ENCODE data around the gene NMNAT3. TPM values are rescaled to one million over a fixed set of nuclear protein-coding genes. Genes with fewer than 3 reads are reported as not detected.
A peak's percentile ranks its signal among the peaks of the same experiment; 100 is the strongest.
"Not testable (repeated sequence)": the region's sequence is repeated elsewhere in the genome, so short reads cannot be mapped to it uniquely, and the experiment has no call there.

Gene NMNAT3
- polyA plus RNA-seq, 1 donor (not counting 4 experiments of a cell fraction or from before 2014, with no cell fraction given): 1.6 TPM

DNA sequence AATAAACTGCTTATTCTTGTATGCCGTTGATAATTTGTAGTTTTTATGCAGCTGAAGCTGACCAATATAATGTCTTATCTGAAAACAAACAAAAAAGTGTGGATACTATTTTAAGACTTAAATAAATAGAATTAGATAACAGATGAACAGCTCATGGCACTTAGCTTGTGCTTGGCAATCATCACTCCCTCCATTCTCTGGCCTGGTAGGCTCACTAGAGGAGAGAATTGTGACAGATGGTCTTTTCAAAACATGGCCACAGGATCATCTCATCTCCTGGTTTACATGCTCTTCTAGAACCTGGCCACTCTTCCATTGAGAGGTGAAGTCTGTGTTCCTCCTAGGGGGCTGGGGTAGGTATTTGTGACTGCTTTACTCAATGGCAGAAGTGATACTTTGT lies 79.8 kb downstream of the NMNAT3 start:
- Histone ChIP-seq H3K79me2 (ENCODE audit: control insufficient read depth, insufficient read depth, low read length) (no peaks in the 10 kb centered on the region), H3K4me3 (ENCODE audit: control insufficient read depth in 2 of 3, extremely low read depth in 1 of 3, insufficient read depth in 2 of 3, low read depth in 1 of 3, low read length in 3 of 3) (no peak overlapping the region), H4K20me1 (ENCODE audit: control insufficient read depth, extremely low read depth, insufficient read depth, low read length) (no peaks in the 10 kb centered on the region), H3K4me1 (ENCODE audit: control insufficient read depth, extremely low read depth, insufficient read depth, low read length) (peaks cover 21% of the 10 kb centered on the region), H3K9ac (ENCODE audit: control insufficient read depth, extremely low read depth, insufficient read depth, low read length) (no peak overlapping the region), H3K9me1 (ENCODE audit: control insufficient read depth, extremely low read depth, insufficient read depth, low read length) (no peaks in the 10 kb centered on the region), H3K36me3 (ENCODE audit: control insufficient read depth in 2 of 2, extremely low read depth in 1 of 2, insufficient read depth in 2 of 2, low read length in 2 of 2) (no peaks in the 10 kb centered on the region), H3K27ac (ENCODE audit: control insufficient read depth, insufficient read depth, low read length) (no peak overlapping the region), H3K27me3 (ENCODE audit: control insufficient read depth, extremely low read depth, insufficient read depth, low read length) (no peaks in the 10 kb centered on the region), H3K9me3 (ENCODE audit: control insufficient read depth, low read depth, low read length) (no peaks in the 10 kb centered on the region), H2AFZ (ENCODE audit: control insufficient read depth, low read length) (no peak overlapping the region), H3K4me2 (ENCODE audit: control insufficient read depth, extremely low read depth, insufficient read depth, low read depth, low read length) (no peak overlapping the region)
- dilution Hi-C loops (cut with MboI; ENCODE audit: extremely low pct_ligation_motif_present, low sequenced_read_pairs): no loop called here
- FAIRE-seq (no peak), DNase-seq (ENCODE audit: low read depth, low spot score) (no peak)
- TF ChIP-seq, protein P1, sequence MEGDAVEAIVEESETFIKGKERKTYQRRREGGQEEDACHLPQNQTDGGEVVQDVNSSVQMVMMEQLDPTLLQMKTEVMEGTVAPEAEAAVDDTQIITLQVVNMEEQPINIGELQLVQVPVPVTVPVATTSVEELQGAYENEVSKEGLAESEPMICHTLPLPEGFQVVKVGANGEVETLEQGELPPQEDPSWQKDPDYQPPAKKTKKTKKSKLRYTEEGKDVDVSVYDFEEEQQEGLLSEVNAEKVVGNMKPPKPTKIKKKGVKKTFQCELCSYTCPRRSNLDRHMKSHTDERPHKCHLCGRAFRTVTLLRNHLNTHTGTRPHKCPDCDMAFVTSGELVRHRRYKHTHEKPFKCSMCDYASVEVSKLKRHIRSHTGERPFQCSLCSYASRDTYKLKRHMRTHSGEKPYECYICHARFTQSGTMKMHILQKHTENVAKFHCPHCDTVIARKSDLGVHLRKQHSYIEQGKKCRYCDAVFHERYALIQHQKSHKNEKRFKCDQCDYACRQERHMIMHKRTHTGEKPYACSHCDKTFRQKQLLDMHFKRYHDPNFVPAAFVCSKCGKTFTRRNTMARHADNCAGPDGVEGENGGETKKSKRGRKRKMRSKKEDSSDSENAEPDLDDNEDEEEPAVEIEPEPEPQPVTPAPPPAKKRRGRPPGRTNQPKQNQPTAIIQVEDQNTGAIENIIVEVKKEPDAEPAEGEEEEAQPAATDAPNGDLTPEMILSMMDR (optimal IDR thresholded peaks at IDR 0.05 in 1 of 3, IDR thresholded peaks at IDR 0.05 in 1 of 3, conservative IDR thresholded peaks at IDR 0.05 in 1 of 3; ENCODE audit: extremely low read depth in 1 of 3, insufficient read depth in 2 of 3, low read length in 3 of 3): no peak
- no peak for TF ChIP-seq EZH2 (IDR thresholded peaks at IDR 0.05; ENCODE audit: low read length)

DNA sequence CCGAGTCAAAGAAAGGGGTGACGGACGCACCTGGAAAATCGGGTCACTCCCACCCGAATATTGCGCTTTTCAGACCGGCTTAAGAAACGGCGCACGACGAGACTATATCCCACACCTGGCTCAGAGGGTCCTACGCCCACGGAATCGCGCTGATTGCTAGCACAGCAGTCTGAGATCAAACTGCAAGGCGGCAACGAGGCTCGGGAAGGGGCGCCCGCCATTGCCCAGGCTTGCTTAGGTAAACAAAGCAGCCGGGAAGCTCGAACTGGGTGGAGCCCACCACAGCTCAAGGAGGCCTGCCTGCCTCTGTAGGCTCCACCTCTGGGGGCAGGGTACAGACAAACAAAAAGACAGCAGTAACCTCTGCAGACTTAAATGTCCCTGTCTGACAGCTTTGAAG lies 86.6 kb downstream of the NMNAT3 start:
- H3K27ac ChIP-seq (ENCODE audit: control insufficient read depth, insufficient read depth, low read length); H3K4me3 ChIP-seq (ENCODE audit: control insufficient read depth in 2 of 3, extremely low read depth in 1 of 3, insufficient read depth in 2 of 3, low read depth in 1 of 3, low read length in 3 of 3); DNase-seq (ENCODE audit: low read depth, low spot score); H2AFZ ChIP-seq (ENCODE audit: control insufficient read depth, low read length); H3K4me2 ChIP-seq (ENCODE audit: control insufficient read depth, extremely low read depth, insufficient read depth, low read depth, low read length); H3K9me3 ChIP-seq (ENCODE audit: control insufficient read depth, low read depth, low read length); H4K20me1 ChIP-seq (ENCODE audit: control insufficient read depth, extremely low read depth, insufficient read depth, low read length); H3K9ac ChIP-seq (ENCODE audit: control insufficient read depth, extremely low read depth, insufficient read depth, low read length); H3K9me1 ChIP-seq (ENCODE audit: control insufficient read depth, extremely low read depth, insufficient read depth, low read length); FAIRE-seq; H3K79me2 ChIP-seq (ENCODE audit: control insufficient read depth, insufficient read depth, low read length); H3K36me3 ChIP-seq (ENCODE audit: control insufficient read depth in 2 of 2, extremely low read depth in 1 of 2, insufficient read depth in 2 of 2, low read length in 2 of 2); H3K27me3 ChIP-seq (ENCODE audit: control insufficient read depth, extremely low read depth, insufficient read depth, low read length); H3K4me1 ChIP-seq (ENCODE audit: control insufficient read depth, extremely low read depth, insufficient read depth, low read length); dilution Hi-C loops (cut with MboI; ENCODE audit: extremely low pct_ligation_motif_present, low sequenced_read_pairs): not testable (repeated sequence)

DNA sequence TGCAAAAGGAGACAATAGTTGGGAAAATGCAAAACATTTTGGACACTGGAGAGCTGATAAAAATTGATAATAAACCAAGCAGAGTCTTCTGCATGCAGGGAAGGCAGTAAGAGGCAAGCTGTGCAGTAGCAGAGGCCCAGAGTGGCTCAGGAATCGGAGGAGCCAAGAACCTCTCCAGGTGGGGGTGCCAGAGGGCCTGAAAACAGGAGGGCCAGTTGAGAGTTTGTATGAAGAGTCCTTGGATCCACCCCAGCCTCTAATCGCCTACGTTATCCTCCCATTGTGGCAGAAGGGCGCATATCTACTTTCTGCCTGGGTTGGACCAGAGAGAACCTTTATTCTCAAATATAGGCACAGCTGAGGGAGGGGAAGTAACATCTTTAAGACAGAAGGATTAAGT lies 89.3 kb downstream of the NMNAT3 start:
- dilution Hi-C loops (cut with MboI; ENCODE audit: extremely low pct_ligation_motif_present, low sequenced_read_pairs): no loop called here
- no peak for TF ChIP-seq EZH2 (IDR thresholded peaks at IDR 0.05; ENCODE audit: low read length)
- TF ChIP-seq, protein P1 (optimal IDR thresholded peaks at IDR 0.05 in 1 of 3, IDR thresholded peaks at IDR 0.05 in 1 of 3, conservative IDR thresholded peaks at IDR 0.05 in 1 of 3; ENCODE audit: extremely low read depth in 1 of 3, insufficient read depth in 2 of 3, low read length in 3 of 3): peak; percentile 50 to 66 (median 66)
- no peaks in the 10 kb centered on the region for H3K9me1 ChIP-seq (ENCODE audit: control insufficient read depth, extremely low read depth, insufficient read depth, low read length)
- no peak overlapping the region for H3K4me3 ChIP-seq (ENCODE audit: control insufficient read depth in 2 of 3, extremely low read depth in 1 of 3, insufficient read depth in 2 of 3, low read depth in 1 of 3, low read length in 3 of 3)
- no peak overlapping the region for H3K4me2 ChIP-seq (ENCODE audit: control insufficient read depth, extremely low read depth, insufficient read depth, low read depth, low read length)
- H3K36me3 ChIP-seq (ENCODE audit: control insufficient read depth in 2 of 2, extremely low read depth in 1 of 2, insufficient read depth in 2 of 2, low read length in 2 of 2): no peaks in the 10 kb centered on the region
- DNase-seq (ENCODE audit: low read depth, low spot score) (no peak), FAIRE-seq (peak; percentile 52)
- no peaks in the 10 kb centered on the region for H3K9me3 ChIP-seq (ENCODE audit: control insufficient read depth, low read depth, low read length)
- H3K27ac ChIP-seq (ENCODE audit: control insufficient read depth, insufficient read depth, low read length): no peak overlapping the region
- H3K79me2 ChIP-seq (ENCODE audit: control insufficient read depth, insufficient read depth, low read length): no peaks in the 10 kb centered on the region
- no peaks in the 10 kb centered on the region for H3K27me3 ChIP-seq (ENCODE audit: control insufficient read depth, extremely low read depth, insufficient read depth, low read length)
- peaks cover 3% of the 10 kb centered on the region for H3K4me1 ChIP-seq (ENCODE audit: control insufficient read depth, extremely low read depth, insufficient read depth, low read length)
- H4K20me1 ChIP-seq (ENCODE audit: control insufficient read depth, extremely low read depth, insufficient read depth, low read length): no peaks in the 10 kb centered on the region
- no peak overlapping the region for H2AFZ ChIP-seq (ENCODE audit: control insufficient read depth, low read length)
- no peak overlapping the region for H3K9ac ChIP-seq (ENCODE audit: control insufficient read depth, extremely low read depth, insufficient read depth, low read length)

All from keratinocyte (primary cell).